Activated CD4-positive, alpha-beta T cell treated with anti-CD3 and anti-CD28 coated beads, Interleukin-2, amount 50 U/mL, for 1 hour (primary cell): ENCODE measurements around the gene AP4E1.
"Not testable (repeated sequence)": the region's sequence is repeated elsewhere in the genome, so short reads cannot be mapped to it uniquely, and the experiment has no call there.

ENCODE experiments used
- DNase-seq: peaks from one replicate; pipeline ENCODE4 v3.0.0-alpha.2; 2020

The AP4E1 gene

DNA sequence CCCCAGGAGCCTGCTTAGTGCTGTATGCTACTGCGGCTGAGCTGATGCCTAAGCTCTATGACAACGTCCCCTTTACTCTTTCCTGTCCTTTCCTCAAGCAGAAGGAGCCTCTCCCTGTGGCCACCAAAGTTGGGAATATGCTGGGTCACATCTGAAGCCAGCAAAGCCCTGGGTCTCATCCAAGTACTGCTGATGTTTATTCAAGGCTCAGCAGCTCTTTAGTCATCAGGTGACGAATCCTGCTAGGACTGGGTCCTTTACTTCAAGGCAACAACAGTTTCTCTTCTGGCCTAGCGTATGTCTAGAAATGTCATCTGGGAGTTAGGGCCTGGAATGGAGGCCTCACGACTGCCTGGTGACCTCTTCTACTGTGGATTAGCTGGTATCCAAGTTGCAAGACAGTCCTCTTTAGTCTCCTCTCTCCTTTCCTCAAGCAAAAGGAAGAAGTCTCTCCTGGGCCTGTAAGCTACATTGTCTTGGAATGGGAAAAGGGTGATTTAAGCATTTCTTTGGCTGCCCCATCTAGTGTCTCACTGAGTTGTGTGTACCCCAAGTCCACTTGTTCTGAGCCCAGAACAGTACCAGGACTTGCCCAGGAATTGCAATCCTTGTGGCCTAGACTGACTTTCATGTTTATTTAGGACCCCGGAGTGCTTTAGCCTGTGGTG, 122.3 kb downstream of the AP4E1 start:
- DNase-seq = no peak

- not testable (repeated sequence) for DNase-seq
These were observed 129.0 kb downstream of the AP4E1 start for GRCh38 chr15:51037474-51037873.

GRCh38 chr15:51038162-51038973, 129.9 kb downstream of the AP4E1 start:
- no peak for DNase-seq

GRCh38 chr15:51038974-51039319, 130.5 kb downstream of the AP4E1 start:
- DNase-seq = no peak

- DNase-seq = no peak
These were observed 135.7 kb downstream of the AP4E1 start for GRCh38 chr15:51044037-51044727.

DNA sequence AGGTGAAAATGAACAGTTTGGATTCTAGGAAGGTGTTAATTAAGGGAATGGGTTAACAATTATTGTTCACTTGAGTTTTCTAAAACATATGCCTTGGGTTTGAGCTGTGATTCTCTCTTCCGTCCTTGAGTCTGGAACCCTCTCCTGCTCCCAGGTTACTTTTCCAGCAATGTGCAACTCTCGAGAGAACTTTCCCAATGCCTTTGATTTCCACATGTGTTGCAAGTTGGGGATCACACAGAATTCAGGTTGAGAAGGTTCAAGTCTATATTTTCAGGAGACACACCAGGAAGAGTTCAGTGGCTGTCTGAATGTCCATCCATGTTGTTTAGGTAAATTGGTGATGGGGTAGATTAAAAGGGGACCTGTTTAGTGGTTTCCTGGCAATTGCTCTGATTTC, 137.5 kb downstream of the AP4E1 start:
- DNase-seq = no peak

DNA sequence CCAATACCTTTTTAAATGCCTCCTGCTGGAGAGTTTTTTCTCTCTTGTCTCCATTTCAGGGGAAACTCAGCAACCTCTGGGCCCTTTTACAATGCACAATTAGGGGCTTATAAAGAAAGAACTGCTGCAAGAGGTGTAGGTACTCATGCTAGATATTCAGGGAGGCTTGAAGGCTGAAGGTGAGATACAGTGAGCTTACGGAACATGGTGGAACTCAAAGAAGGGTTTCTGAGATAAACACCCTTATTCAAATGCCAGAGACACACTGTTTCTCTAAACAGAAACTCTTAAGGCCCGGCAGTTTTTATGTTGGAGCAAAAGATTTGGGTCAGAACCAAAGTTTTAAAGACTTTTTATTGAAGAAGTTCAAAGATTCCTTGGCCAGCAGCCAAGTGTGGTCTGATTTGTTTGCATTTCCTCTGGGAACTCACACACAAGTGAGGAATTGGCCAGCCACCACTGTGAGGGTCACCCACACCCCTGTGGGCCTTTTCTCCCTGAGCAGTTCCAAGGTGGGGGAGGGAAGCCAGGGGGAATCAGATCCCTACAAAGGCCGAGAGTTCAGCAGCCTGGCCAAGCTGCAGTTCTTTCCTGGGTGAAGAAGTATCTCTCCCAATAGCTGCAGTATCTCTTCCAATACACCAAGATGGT, 138.4 kb downstream of the AP4E1 start:
- no peak for DNase-seq

DNA sequence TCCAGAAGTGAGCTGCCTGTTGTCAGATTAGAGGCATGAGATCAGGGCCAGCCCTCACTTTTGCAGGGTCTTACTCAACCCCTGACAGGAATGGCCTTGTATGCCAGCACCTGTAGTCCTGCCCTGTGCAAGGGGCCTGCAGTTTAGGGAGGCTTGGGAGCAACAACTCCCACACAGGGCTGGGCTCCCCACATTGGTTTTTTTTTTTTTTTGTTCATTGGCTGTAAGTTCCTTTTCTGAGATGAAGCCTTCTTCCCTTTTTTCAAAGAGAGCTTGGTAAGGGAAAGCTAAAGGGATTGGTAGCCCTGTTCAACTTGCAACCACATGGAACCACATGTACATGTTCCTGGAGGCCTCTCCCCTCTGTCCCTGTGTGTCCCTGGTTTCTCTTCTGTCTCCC, 139.8 kb downstream of the AP4E1 start:
- no peak for DNase-seq

- DNase-seq = no peak
These were observed 140.6 kb downstream of the AP4E1 start for GRCh38 chr15:51049081-51049480.

- no peak for DNase-seq
These were observed 143.3 kb downstream of the AP4E1 start for GRCh38 chr15:51051776-51052175.

DNA sequence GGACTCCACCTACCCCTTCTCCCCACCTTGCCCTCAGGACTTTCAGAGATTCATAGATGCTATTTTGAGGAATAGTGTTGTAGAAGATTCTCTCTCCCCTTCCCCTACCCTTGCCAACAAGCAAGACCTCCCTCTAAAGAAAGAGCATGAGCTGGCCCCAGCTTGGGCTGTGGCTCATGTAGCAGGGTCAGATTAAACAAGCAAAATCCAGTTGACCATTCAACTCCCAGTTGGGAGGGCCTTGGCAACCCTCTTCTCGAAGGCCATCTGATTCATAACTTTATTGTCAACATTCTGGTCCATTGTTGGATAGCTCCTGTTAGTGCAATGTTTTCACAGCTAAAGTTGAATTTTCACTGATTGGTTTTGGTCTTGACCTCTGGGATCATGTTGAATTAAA, 145.1 kb downstream of the AP4E1 start:
- DNase-seq = no peak

DNA sequence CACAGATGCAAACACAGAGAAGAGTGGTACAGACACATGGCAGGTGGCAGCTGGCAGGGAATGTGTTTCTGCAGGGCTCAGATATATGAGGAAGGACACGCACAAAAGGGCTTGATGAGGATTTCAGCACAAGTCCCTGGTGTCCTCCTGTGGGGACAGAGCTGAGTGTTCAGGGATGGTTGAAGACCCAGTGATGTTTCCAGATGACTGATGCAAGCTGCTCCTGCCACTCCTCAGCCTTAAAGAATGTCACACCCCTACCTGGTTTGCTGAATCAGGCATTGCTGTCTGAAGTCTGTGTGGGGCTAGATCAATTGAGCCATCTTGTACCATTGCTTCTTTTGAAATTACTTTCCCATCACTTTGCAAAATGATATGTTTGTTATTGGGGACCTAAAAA, 146.1 kb downstream of the AP4E1 start:
- DNase-seq = no peak
